Stimulated activated CD4-positive, alpha-beta T cell treated with anti-CD3 and anti-CD28 coated beads, Interleukin-12 subunit alpha, Interleukin-12 subunit beta, amount 100 ng/mL, for 48 hours (primary cell): ENCODE results near the gene ASPSCR1.

Experiments used
- DNase-seq, 3 donors: peaks; one replicate each; pipeline ENCODE4 v3.0.0-alpha.2; 2020; ENCODE audit warnings: low read depth in 2 of 3, low spot score in 1 of 3

The ASPSCR1 gene, protein sequence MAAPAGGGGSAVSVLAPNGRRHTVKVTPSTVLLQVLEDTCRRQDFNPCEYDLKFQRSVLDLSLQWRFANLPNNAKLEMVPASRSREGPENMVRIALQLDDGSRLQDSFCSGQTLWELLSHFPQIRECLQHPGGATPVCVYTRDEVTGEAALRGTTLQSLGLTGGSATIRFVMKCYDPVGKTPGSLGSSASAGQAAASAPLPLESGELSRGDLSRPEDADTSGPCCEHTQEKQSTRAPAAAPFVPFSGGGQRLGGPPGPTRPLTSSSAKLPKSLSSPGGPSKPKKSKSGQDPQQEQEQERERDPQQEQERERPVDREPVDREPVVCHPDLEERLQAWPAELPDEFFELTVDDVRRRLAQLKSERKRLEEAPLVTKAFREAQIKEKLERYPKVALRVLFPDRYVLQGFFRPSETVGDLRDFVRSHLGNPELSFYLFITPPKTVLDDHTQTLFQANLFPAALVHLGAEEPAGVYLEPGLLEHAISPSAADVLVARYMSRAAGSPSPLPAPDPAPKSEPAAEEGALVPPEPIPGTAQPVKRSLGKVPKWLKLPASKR

DNA sequence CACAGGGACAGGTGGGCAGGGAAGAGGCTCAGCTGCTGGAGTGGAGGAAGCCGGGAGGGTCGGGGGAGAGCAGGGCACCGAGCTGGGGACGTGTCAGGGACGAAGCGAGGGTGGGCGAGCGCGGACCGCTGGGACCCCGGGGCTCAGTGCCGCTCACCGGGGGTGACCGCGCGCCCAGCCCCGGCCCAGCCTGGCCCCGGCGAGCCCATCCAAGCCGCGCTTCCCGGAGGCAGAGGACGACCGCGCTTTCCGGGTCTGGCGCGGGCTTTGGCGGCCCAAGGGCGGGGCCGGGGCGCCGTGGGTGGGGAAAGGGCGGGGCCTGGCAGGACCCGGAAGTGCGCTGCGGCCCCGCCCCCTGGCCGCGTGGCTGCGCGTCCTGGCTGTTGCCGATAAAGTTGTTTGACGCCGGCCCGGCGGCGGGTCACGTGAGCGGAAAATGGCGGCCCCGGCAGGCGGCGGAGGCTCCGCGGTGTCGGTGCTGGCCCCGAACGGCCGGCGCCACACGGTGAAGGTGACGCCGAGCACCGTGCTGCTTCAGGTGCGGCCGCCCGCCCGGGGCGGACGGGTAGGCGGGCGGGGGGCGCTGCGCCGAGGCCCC lies at the start of gene ASPSCR1:
Gene ASPSCR1 (plus strand): TSS at position 419 of the 598 bp plus-strand sequence. CDS start 18 bp downstream, at position 437.
- peak; percentile 83 to 86 (median 86) for DNase-seq

DNA sequence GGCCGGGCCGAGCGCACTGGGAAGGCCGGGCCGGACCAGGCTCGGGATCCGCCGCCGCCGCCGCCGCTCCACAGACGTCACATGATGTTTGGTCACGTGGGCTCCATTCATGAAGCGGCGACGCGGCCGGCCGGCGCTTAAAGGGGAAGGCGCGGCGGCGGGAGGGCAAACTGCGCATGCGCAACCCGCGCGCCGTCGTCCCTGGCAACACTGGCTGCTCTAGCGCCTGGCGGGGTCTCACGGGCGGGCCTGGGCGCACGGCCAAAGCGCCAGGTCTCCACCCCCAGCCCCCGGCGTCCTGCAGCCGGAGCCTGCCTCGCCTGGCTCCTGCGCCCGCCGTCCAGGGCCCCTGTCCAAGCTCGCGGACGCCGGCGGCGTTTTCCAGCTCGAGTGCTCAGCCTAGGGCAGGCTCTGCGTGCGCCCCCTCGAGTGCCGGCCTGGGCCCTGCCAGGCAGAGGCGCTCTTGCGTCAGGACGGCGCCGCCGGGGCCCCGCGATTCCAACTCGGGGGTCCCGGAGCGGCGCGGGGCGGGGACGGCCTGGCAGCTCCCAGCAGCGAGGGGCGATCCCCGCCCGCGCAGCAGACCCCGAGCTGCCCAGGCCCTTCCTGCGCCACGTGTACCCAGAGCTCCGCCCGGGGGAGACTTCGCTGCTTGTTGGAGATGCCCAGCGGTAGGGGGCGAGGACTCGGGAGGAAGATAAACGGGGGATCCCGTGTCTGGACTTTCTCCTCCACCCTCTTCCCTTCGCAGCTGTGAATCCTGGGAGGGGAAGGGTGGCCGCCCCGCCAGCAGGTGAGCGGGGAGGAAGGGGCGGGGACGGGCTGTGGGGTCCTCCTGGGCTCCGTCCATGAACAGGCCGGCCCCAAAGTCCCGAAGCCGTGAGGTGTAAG lies 49.5 kb upstream of the ASPSCR1 start, which contains the start of gene MAFG:
Gene MAFG (minus strand): TSS at position 83 of the 891 bp plus-strand sequence. CDS start 4,550 bp downstream, outside the sequence.
- DNase-seq: peak; percentile 76 to 84 (median 77)

DNA sequence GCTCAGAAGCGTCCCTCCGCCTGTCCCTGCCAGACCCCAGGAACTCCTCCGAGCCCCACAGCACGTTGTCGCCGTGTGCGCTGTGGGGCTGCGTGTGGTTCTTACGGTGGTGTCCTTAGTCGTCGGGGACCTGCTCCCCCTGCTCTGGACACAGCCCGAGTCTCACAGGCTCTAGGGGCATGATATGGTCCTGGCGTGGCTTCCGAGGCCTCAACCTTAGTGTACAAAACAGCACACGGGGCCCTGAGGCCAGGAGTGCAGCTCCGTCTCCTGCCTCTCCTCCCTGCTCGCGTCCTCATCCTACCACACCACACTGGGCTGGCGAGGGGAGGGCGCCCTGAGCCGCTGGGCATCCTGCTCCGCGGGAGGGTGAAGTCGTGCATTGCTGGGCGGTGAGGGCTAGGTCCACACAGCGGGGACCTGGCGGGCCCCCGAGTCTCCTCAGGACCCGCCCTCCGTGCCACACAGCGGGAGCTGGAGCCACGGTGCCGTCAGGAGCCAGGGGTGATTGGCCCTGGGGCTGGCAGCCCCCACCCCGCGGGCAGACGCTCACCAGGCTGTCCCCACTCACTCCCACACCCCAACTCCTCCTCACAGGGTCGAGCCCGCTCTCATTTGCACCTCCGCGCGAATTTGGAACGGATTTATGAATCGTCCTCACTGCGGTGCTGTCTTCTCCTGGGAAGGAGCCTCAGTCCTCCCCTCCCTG lies 48.7 kb upstream of the ASPSCR1 start:
- no peak for DNase-seq

DNA sequence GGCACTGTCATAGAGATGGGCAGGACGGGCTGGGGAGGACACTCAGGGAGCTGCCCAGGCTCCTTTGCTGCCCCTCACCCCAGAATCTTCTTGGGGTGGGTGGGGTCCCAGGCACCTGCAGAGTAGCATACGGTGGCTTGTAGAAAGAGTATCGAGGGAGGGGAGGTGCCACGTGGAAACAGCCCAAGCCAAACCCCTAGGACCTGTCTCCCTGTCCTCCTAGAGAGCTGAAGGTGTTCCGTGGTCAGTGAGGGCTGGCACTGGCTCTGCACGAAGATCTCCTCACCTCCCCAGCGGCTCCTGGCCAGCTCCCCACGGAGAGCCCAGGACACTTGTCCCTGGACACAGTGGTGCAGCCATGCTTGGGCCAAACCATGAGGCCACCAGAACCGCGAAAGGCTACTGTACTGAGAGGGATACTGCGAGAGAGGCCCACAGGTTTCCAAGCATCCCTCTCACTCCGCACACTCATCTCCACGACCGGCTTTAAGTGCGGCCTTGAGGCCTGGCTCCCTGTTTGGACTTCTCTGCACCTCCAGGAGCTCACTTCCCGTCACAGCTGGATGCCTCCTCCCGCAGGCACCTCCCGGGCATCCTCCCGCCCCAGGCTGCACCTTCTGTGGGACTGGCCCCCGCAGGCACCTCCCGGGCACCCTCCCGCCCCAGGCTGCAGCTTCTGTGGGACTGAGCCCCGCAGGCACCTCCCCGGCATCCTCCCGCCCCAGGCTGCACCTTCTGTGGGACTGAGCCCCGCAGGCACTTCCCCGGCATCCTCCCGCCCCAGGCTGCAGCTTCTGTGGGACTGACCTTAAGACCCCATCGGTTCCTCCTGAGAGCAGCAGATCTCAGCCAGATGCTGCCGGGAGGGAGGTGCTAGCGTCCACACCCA lies 47.9 kb upstream of the ASPSCR1 start:
- no peak for DNase-seq

DNA sequence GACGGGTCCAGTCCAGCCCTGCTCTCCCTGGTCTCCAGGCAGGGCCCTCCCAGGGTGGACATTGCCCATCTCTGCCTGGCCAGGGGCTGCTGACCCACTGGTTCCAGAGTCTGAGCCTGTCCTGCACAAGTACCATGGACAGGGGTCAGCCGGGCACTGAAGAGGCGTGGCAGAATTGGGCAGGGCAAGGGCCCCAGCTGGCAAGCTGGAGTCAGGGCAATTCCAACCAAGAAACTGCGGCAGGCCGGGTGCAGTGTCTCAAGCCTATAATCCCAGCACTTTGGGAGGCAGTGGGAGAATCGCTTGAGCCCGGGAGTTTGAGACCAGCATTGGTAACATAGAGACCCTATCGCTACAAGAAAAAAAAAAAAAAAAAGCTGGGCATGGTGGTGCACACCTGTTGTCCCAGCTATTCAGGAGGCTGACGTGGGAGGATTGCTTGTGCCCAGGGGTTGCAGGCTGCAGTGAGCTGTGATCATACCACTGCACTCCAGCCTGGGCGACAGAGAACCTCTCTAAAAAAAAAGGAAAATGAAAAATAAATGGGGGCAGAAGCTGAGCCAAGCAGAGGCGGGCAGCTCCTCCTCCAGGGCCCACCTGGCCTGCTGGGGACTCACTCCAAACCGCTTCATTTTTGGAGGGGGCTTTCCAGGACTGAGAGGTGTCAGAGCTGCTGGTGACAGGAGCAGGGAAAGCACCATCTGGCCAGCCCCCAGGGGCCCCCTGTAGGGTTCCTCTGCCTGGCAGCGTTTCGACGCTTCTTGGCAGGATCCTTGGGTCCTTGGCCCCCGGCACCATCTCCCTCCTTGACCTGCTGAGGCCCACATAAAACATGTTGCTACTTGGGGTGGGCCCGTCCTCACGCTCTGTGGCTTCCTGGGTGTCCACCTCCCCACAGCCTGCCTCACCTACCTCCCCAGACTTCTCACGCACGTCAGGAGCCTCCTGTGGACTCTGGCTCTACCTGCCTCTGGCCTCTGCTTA lies 47.0 kb upstream of the ASPSCR1 start:
- DNase-seq: no peak

DNA sequence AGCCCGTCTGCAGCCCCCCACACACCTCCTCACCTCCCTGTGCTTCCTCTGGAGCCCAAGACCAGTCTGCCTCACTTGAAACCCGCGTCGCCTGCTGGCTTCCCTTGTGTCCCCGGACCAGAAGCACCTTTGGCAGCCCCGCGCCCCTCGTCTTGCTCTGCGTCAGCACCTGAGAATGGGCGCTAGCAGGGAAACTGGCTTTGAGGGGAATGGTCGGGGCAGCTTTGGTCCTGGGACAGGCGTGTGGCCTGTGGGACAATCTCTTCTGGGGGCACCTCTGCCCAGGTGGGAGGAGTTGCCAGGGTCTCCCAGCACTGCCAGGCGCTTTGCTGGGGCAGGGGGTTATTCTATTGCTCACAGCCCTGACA lies 46.3 kb upstream of the ASPSCR1 start:
- no peak for DNase-seq

DNA sequence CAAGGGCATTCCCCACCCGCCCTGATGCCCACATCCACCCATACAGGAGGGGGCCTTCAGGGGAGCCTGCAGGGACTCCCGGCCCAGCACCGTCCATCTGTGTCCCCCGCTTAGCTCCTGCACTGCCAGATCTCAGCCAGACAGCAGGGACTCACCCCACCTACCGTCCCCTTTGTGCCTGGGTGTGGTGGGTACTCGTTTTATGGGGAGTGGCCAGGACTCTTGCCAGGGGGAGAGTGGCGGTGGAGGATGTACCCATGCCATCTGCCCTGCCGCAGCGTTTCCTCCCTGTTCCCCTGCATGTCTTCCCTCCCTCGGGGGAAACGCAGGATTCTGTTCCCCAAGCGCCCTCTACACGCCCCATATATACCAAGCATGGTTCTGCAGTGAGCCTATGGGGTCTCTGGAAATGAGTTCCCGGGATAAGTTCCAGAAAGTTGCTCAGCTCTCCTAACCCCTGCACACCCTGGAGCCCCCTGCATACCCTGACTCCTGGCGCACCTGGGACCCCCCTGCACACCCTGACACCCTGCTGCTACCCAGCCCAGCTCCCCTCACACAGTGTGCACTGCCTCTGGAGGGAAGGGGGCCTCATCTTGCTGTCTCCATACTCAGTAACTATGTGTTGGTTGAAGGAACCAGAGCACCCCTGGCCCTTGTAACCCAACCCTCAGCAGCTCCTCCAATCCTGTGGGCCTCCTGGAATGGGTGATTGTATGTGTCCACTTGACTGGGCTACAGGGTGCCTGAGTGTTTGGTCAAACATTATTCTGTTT lies 45.7 kb upstream of the ASPSCR1 start:
- no peak for DNase-seq

DNA sequence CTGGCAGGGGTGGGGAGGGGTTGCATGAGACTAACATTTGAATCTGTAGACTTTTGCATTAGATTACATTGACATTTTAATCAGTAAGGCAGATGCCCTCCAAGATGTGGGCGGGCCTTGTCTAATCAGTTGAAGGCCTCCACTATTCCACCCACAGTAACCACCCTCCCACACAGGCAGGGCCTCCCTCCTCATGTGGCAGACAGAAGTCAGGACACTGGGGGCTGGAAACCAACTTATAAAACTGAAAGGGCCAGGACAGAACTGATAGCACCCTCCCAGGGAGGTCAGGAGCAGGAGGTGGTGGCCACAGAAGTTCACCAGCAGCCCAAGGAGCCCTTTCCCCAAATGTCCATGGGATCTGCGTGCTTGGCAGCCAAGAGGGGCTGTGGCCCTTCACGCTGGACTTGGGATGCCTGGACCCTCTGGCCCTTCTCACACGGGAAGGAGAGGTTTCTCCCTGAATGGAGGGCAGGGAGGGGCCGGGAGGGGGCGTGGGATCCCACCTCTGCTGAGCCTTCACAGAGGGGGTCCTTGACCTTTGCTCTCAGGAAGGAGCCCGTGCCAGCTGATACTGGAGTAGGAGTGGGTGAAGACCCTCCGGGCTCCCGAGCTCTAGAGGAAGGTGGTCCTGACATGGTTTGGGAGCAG lies 45.0 kb upstream of the ASPSCR1 start:
- DNase-seq: no peak

DNA sequence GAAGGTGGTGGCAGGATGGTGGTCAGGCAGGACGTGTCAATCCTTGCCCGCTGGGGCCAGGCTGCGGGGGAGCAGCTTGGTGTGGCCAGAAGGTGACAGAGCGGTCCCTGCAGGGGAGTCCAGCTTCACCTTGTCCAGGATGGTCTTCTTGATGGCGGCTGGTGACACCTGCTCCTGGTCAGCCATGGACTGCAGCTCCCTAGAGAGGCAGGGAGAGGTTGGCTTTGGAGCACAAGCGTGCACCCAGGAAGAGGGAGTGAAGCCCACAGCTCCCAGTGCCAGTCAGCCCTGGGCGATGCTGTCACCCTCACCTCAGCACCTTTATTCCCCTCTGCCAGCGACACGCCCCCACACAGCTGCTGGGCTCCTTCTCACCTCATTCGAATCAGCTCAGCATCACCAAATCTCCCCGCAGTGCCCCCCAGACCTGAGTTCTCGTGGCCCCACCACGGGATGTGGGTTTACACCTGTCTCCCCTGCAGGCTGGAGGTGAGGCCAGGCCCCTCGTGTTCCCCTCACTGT lies 44.2 kb upstream of the ASPSCR1 start:
- no peak for DNase-seq

DNA sequence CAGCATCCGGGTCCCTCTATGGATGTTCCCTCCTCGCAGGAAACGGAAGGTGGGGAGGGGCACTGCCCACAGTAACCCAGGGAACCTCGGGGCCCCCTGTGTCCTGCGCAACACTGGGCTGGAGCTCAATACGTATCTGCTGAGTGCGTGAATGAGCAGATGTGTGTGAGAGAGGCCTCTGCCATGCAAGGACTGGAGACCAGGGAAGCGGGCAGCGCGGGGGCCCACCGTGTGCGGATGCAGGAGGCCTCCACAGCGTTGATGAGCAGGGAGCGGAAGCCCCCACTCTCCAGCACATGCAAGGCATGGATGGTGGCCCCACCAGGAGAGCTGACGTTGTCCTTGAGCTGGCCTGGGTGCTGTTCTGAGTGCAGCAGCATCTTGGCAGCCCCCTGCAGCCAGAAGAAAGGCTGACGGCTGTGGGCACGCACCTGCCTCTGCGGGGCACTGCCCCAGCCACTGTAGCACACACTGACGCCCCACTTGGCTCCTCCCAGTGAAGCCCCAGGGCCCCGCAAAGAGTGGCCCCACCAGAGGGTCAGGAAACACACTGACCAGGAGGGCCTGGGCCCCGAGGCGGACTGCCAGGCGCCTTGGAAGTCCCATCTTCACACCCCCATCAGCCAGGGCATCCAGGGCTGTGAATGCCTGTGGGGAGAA lies 43.2 kb upstream of the ASPSCR1 start:
- no peak for DNase-seq

DNA sequence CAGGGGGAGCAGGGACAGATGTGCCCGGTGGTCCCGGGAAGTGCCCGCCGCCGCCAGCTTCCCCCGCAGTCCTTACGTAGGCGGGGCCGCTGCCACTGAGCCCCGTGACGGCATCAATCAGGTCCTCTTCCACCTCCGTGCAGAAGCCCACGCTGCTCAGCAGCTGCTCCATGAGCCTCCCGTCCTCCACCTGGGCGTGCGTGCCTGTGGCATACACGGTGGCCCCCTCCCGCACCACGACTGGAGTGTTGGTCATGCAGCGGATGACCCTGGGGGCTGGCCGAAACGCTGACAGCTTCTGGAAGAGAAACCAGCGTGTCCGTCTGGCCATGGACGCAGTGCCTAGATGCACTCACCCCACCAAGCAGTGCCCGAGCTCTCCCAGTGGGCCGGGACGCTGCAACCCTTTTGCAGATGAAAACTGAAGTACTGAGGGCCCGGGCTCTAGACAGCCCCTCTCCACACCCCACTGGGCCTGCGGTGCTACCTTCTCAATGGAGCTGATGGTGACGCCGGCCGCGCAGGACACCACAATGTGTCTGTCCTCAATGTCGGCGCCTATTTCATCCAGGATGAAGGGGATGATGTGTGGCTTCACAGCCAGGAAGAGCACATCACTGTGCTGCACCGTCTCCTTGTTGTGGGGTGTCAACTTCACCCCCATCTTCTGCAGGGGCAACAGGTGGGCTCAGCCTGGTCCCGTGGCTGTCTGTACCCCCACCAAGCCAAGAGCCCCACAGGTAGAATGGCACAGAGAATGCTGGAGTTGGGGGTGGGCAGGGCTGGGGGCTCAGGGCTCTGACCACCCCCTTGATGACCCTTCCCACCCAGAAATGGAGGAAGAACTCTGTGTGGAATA lies 42.4 kb upstream of the ASPSCR1 start:
- DNase-seq: no peak

DNA sequence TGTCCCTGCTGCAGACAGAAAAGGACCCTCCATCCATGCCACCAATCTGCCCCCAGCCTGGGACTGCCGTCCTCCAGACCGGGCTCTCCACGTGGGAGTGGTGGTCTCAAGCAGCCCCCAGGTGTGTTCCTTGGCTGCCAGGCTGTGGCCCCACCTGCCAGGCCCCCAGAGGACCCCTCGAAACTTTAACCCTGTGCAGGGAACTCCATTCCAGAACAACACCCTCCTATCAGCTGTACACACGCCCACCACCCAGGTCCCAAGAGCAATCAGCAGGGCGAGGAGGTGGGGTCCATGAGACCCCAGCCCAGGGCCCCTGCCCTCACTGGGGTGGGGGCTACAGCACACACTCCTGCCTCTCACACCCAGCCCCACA lies 41.7 kb upstream of the ASPSCR1 start:
- DNase-seq: no peak

DNA sequence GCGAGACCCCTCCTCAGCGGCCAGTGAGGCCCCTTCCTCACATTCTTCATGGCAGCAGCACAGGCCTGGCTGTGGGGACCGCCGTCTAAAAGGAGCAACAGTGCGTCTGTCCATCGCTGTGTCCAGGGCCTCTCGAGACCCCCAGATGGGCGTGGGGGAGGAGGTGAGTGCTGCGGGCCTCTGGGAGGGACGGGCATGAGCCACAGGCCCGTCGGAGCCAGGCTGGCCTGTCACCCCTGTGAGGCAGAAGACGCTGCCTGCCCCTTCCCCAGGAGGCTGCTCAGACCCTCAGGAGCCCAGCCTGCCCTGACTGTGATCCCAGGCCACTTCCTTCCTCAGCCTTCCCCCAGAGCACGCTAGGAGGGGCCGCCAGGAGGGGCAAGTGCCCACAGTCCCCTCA lies 38.2 kb upstream of the ASPSCR1 start:
- DNase-seq: no peak

DNA sequence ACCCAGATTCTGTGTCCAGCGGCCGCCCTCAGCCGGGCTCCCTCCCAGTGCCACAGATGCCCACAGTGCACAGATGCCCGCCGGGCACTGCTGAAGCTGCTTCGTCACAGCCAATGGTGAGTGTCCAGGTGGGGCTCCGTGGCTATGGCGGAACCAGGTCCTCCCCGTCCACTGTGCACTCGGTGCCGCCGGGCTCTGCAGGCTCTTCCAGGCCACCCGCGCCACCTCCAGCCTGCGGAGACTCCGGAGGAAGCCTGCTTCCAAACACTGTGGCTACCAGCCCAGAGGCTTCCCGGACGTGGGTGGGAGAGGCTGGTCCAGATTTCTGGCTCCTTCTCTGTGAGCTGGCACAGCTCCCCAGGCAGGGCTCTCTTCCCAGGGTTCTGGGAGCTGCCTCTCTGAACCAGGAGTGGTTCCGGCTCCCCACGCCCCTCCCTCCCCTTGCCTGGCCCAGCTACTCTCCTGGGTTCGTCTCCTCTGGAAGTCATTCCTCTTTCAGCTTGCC lies 37.5 kb upstream of the ASPSCR1 start:
- no peak for DNase-seq
